Ovary (tissue), 9 donors: ENCODE measurements around the gene SGSH. TPM values are rescaled to one million over a fixed set of nuclear protein-coding genes. Genes with fewer than 3 reads are reported as not detected.

Experiments used
- DNase-seq, 5 donors: peaks; one replicate each; pipeline ENCODE4 v3.0.0-alpha.2; 2019 to 2020
- H3K27ac ChIP-seq, 2 donors: fragments of 200-600 bp; one replicate each; pipeline versions ENCODE4 v1.5.1 to v1.8.0; 2019 to 2022
- H3K27me3 ChIP-seq: fragments of 200-600 bp; one replicate; pipeline ENCODE4 v1.8.0; 2022
- H3K36me3 ChIP-seq: fragments of 200-600 bp; sonication (generic); one replicate; pipeline ENCODE4 v1.5.1; 2019
- H3K4me1 ChIP-seq: one replicate; pipeline ENCODE4 v1.8.1; 2013; ENCODE audit warnings: mild to moderate bottlenecking, moderate library complexity; ENCODE audit not compliant: insufficient read depth
- H3K4me3 ChIP-seq: fragments of 200-600 bp; sonication (generic); one replicate; pipeline ENCODE4 v1.5.1; 2017
- H3K9me3 ChIP-seq, 2 donors: fragments of 200-600 bp in 1 of 2; sonication (generic) in 1 of 2; one replicate each; pipeline versions ENCODE4 v1.5.1 to v1.8.1; 2013 to 2019; ENCODE audit warnings: mild to moderate bottlenecking in 1 of 2, moderate library complexity in 1 of 2
- CTCF ChIP-seq, 3 donors: fragments of 450-650 bp in 2 of 3; fragments of 200-600 bp in 1 of 3; IDR thresholded peaks; one replicate each; pipeline versions ENCODE4 v1.5.1 to v1.8.0; 2016 to 2022; ENCODE audit warnings: antibody characterized with exemption in 3 of 3, mild to moderate bottlenecking in 1 of 3
- EP300 ChIP-seq: sonication (generic); formaldehyde crosslinking; IDR thresholded peaks from one replicate; pipeline ENCODE4 v1.6.1; 2017; ENCODE audit warnings: antibody characterized with exemption
- POLR2A ChIP-seq: fragments of 450-650 bp; IDR thresholded peaks from one replicate; pipeline ENCODE4 v1.6.1; 2017; ENCODE audit warnings: antibody characterized with exemption, mild to moderate bottlenecking, moderate library complexity
- WGBS, 3 donors: extraction: QIAGEN DNeasy Blood & Tissue Kit in 1 of 3; methylation state at CpG; one replicate each; pipeline versions ENCODE4 v1.1.5 to v1.1.7; 2013 to 2017; 5-methylcytosine and 5-hydroxymethylcytosine counted together
- intact Hi-C, 4 donors: fragments of 100-400 bp; cut with DNase I; formaldehyde crosslinking; loops; one replicate each; pipeline versions ENCODE4 v1.11.0 to v1.15.1; 2022 to 2023
- polyA plus RNA-seq, 2 donors: library from polyadenylated mRNA; stranded (reverse); fragments of 200-250 nt in 1 of 2; fragments of 350-450 nt in 1 of 2; fragmentation: Illumina TruSeq in 1 of 2; extraction: RNeasy Lipid Tissue Mini Kit (QIAGEN cat#74804) in 1 of 2; gene quantifications; one replicate each; pipeline ENCODE4 v1.2.3, GENCODE V29; 2013 to 2014
- total RNA-seq, 7 donors: library from RNA; depleted of rRNA in 2 of 7; stranded (reverse); fragments of >200 nt in 2 of 7; fragmentation: NEBNext Ultra II Directional in 3 of 7; extraction: Animal tissue kit (Norgen Biotek cat#: 25700) in 3 of 7; gene quantifications; one replicate each; pipeline versions ENCODE4 v1.1.0 to v1.2.4, GENCODE V29; 2016 to 2023
- donor health status: DM: no; HTN: no; CAD: no; lungs with moderate emphysema.
- donor health status: DM: no; HTN: no; CAD: no.
- donor health status: Bipolar disorder and iron deficiency.
- donor health status: DM: yes; HTN: yes; CAD: no.
- donor health status: DM: no; HTN: no; CAD: no.
- donor health status: DM: yes; HTN: yes; CAD: no.

SGSH gene
- total and polyA plus RNA-seq, 9 donors: 10.8 to 39.9 (median 30.4) TPM

- peaks cover 5% of the 10 kb centered on the region for H3K4me1 ChIP-seq
- H3K36me3 ChIP-seq: no peaks in the 10 kb centered on the region
- TF ChIP-seq EP300: no peak
- TF ChIP-seq POLR2A: no peak
- no peak for TF ChIP-seq CTCF (IDR thresholded peaks at IDR 0.05)
- no peaks in the 10 kb centered on the region for H3K27me3 ChIP-seq
- 94 to 99% (median 96%) methylated on average over 3 of the region's 3 CpGs for WGBS, 3 donors
- peaks cover 0 to 3% of the 10 kb centered on the region in 2 donors for H3K9me3 ChIP-seq
- no peak for DNase-seq
- no peak overlapping the region for H3K4me3 ChIP-seq
- no peak overlapping the region for H3K27ac ChIP-seq
- intact Hi-C loops: no loop called here
Observed at GRCh38 chr17:80233202-80233601, 13.1 kb upstream of the SGSH start.

GRCh38 chr17:80232438-80232837 lies 12.3 kb upstream of the SGSH start:
- TF ChIP-seq CTCF (IDR thresholded peaks at IDR 0.05) (no peak), EP300 (no peak), POLR2A (no peak)
- H3K4me1 ChIP-seq: peaks cover 5% of the 10 kb centered on the region
- H3K9me3 ChIP-seq: peaks cover 0 to 3% of the 10 kb centered on the region in 2 donors
- no peaks in the 10 kb centered on the region for H3K36me3 ChIP-seq
- no peak overlapping the region for H3K4me3 ChIP-seq
- no peak overlapping the region for H3K27ac ChIP-seq
- intact Hi-C loops: no loop called here
- 94 to 97% (median 97%) methylated on average over 1 of the region's 1 CpG for WGBS, 3 donors
- no peaks in the 10 kb centered on the region for H3K27me3 ChIP-seq
- no peak for DNase-seq

- H3K4me1 ChIP-seq: peaks cover 5% of the 10 kb centered on the region
- no peak for DNase-seq
- no peaks in the 10 kb centered on the region for H3K27me3 ChIP-seq
- no peak overlapping the region for H3K4me3 ChIP-seq
- no peak for TF ChIP-seq POLR2A
- no peak for TF ChIP-seq EP300
- no peak for TF ChIP-seq CTCF (IDR thresholded peaks at IDR 0.05)
- peaks cover 0 to 3% of the 10 kb centered on the region in 2 donors for H3K9me3 ChIP-seq
- H3K27ac ChIP-seq: no peak overlapping the region
- no peaks in the 10 kb centered on the region for H3K36me3 ChIP-seq
- 81 to 87% (median 83%) methylated on average over 4 of the region's 4 CpGs for WGBS, 3 donors
- intact Hi-C loops: no loop called here
Observed at GRCh38 chr17:80229011-80229410, 8.9 kb upstream of the SGSH start.

GRCh38 chr17:80228477-80228876 lies 8.3 kb upstream of the SGSH start:
- Histone ChIP-seq H3K27ac (no peak overlapping the region), H3K9me3 (peaks cover 0 to under 1% of the 10 kb centered on the region in 2 donors), H3K4me3 (no peak overlapping the region), H3K4me1 (peaks cover 5% of the 10 kb centered on the region), H3K27me3 (no peaks in the 10 kb centered on the region), H3K36me3 (no peaks in the 10 kb centered on the region)
- WGBS, 3 donors: 87 to 92% (median 88%) methylated on average over 14 of the region's 14 CpGs
- intact Hi-C loops: no loop called here
- TF ChIP-seq POLR2A (no peak), CTCF (IDR thresholded peaks at IDR 0.05) (no peak)
- no peak for DNase-seq
